Nephron progenitor cell (in vitro differentiated cells): ENCODE data around the gene PKIG.

Source experiments
- DNase-seq: peaks from one replicate; pipeline ENCODE4 v3.0.0; 2021
- H3K27ac Mint-ChIP-seq: 2 replicates; pipeline ENCODE4 v1.8.0; 2021; ENCODE audit warnings: mild to moderate bottlenecking, moderate library complexity, mixed read lengths
- H3K27me3 Mint-ChIP-seq: 2 replicates; pipeline ENCODE4 v1.8.0; 2021; ENCODE audit warnings: mild to moderate bottlenecking, low read depth, mixed read lengths; ENCODE audit not compliant: poor library complexity
- H3K36me3 Mint-ChIP-seq: 2 replicates; pipeline ENCODE4 v1.8.0; 2021; ENCODE audit warnings: low read depth, mixed read lengths
- H3K4me1 Mint-ChIP-seq: 2 replicates; pipeline ENCODE4 v1.8.0; 2021; ENCODE audit warnings: mixed read lengths
- H3K4me3 Mint-ChIP-seq: 2 replicates; pipeline ENCODE4 v1.8.0; 2021; ENCODE audit warnings: mild to moderate bottlenecking, moderate library complexity, mixed read lengths
- H3K9me3 Mint-ChIP-seq: 2 replicates; pipeline ENCODE4 v1.8.0; 2021; ENCODE audit warnings: mild to moderate bottlenecking, moderate library complexity, mixed read lengths
- TF ChIP-seq, protein P1 (sequence below): fragments of 200-600 bp; sonication (generic); IDR thresholded peaks from 2 replicates; pipeline ENCODE4 v1.5.0; 2021; ENCODE audit warnings: antibody characterized with exemption

The PKIG gene

DNA sequence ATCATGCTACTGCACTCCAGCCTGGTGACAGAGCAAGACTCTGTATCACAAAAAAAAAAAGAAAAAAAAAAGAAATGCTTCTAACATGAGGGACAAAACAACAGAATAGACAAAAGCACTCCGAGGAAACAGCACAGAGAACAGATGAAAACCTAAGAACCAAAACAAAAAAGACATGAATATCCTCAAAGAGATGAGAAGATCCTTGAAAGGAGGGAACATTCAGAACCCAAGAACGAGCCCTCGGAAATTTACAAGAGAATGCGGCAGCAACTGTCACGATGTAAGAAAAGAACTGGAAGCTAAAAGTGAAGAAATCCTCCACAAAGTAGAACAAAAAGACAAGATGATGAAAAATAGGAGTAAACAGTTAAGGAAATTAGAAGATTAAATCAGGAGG lies 47.9 kb downstream of the PKIG start:
- DNase-seq, result no peak
- Mint-ChIP-seq H3K36me3 (no peaks in the 10 kb centered on the region), H3K27me3 (peaks cover 6% of the 10 kb centered on the region), H3K27ac (peak overlapping the region; percentile 23), H3K4me1 (peaks cover 35% of the 10 kb centered on the region), H3K4me3 (no peak overlapping the region), H3K9me3 (no peaks in the 10 kb centered on the region)
- TF ChIP-seq, protein P1, sequence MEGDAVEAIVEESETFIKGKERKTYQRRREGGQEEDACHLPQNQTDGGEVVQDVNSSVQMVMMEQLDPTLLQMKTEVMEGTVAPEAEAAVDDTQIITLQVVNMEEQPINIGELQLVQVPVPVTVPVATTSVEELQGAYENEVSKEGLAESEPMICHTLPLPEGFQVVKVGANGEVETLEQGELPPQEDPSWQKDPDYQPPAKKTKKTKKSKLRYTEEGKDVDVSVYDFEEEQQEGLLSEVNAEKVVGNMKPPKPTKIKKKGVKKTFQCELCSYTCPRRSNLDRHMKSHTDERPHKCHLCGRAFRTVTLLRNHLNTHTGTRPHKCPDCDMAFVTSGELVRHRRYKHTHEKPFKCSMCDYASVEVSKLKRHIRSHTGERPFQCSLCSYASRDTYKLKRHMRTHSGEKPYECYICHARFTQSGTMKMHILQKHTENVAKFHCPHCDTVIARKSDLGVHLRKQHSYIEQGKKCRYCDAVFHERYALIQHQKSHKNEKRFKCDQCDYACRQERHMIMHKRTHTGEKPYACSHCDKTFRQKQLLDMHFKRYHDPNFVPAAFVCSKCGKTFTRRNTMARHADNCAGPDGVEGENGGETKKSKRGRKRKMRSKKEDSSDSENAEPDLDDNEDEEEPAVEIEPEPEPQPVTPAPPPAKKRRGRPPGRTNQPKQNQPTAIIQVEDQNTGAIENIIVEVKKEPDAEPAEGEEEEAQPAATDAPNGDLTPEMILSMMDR, result no peak

DNA sequence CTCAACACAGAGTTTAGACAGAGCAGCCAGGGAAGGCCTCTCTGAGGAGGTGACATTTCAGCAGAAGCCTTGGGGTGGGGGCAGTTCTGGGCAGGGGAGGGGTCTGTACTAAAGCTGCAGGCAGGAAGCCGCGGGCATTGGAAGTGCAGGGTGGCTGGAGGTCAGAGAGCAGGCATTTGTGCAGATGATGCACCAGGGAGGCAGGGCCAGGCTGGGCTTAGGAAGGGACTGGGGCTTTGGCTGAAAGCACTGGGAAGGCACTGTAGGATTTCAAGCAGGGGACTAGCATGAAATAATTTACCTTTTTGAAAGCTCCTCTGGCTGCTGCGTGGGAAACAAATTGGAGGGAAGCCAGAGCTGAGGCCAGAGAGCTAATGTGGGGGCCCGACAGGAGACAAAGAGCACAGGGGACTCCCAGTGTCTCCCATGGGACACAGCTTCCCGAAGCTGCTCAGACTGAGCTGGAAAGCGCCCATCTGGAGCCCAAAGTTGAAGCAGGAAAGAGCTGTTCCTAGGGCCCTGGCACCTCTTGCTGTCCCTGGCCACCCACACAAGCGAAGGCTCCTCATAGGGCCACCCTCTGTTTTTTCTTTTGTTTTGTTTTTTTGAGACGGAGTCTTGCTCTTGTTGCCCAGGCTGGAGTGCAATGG lies 49.8 kb downstream of the PKIG start:
- no peak for DNase-seq
- Mint-ChIP-seq H3K27ac (peak overlapping the region; percentile 66), H3K27me3 (peaks cover 4% of the 10 kb centered on the region), H3K4me1 (peaks cover 43% of the 10 kb centered on the region), H3K9me3 (no peaks in the 10 kb centered on the region), H3K36me3 (no peaks in the 10 kb centered on the region), H3K4me3 (no peak overlapping the region)
- TF ChIP-seq, protein P1, result no peak

DNA sequence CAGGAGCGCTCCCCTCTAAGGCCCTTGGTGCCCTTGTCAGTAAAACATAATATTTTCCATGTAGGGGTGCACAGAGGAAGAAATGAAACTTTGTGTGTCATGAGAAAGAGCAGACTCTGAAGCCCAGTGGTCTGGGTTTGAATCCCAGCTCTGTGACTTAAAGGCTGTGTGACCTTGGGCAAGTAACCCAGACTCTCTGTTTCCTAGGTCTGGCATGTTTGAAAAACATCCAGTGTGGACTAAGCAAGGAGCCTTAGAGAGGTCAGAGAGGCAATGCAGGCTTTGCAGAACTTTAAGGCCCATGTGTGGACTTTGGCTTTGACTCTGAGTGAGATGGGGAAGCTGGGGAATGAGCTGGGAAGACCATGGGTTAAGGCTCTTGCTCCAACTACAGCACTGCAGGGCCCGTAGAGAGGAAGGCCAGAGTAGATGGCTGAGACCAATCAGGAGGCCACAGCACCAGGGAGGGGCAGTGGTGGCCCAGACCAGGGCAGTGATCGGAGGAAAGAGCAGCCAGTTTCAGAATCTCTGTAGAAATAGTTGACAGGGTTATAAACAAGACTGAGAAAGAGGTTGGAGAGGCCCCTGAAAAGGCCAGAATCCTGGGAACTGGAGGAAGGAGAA lies 50.9 kb downstream of the PKIG start:
- Mint-ChIP-seq H3K27me3 (peaks cover 4% of the 10 kb centered on the region), H3K9me3 (no peaks in the 10 kb centered on the region), H3K36me3 (no peaks in the 10 kb centered on the region), H3K4me3 (no peak overlapping the region), H3K27ac (peak overlapping the region; percentile 71), H3K4me1 (peaks cover 43% of the 10 kb centered on the region)
- no peak for DNase-seq
- TF ChIP-seq, protein P1, result no peak

- H3K36me3 Mint-ChIP-seq, result peaks cover 7% of the 10 kb centered on the region
- H3K4me3 Mint-ChIP-seq, result no peak overlapping the region
- peaks cover 4% of the 10 kb centered on the region for H3K27me3 Mint-ChIP-seq
- H3K9me3 Mint-ChIP-seq, result peaks cover 2% of the 10 kb centered on the region
- TF ChIP-seq, protein P1, result no peak
- H3K27ac Mint-ChIP-seq, result peak overlapping the region; percentile 71
- DNase-seq, result no peak
- peaks cover 50% of the 10 kb centered on the region for H3K4me1 Mint-ChIP-seq
Measured at GRCh38 chr20:44633872-44634600, 51.7 kb downstream of the PKIG start.

GRCh38 chr20:44635877-44636276 lies 53.5 kb downstream of the PKIG start:
- H3K27ac Mint-ChIP-seq, result no peak overlapping the region
- TF ChIP-seq, protein P1, result no peak
- peaks cover 4% of the 10 kb centered on the region for H3K27me3 Mint-ChIP-seq
- no peak overlapping the region for H3K4me3 Mint-ChIP-seq
- H3K4me1 Mint-ChIP-seq, result peaks cover 52% of the 10 kb centered on the region
- peaks cover 15% of the 10 kb centered on the region for H3K9me3 Mint-ChIP-seq
- H3K36me3 Mint-ChIP-seq, result peaks cover 20% of the 10 kb centered on the region
- no peak for DNase-seq
